SK-N-SH (cell line): ENCODE measurements around the gene RANGAP1. TPM values are rescaled to one million over a fixed set of nuclear protein-coding genes. Genes with fewer than 3 reads are reported as not detected.

ENCODE experiments used
- CTCF ChIA-PET: fragments of 300-600, 350-600 bp; formaldehyde crosslinking; extraction: SDS; loops from one replicate; lab custom pipeline; 2021; lab: Yijun Ruan, JAX
- POLR2A ChIA-PET: fragments of 350-600 bp; sonication (Branson Sonifier 250); formaldehyde crosslinking; extraction: SDS; loops from one replicate; lab custom pipeline; 2020; ENCODE audit warnings: antibody characterized with exemption, inconsistent platforms; lab: Yijun Ruan, JAX
- DNase-seq: peaks from one replicate; pipeline ENCODE4 v3.0.0; 2012
- H2AFZ ChIP-seq: fragments of 200-600 bp; sonication (generic); 2 replicates; pipeline ENCODE4 v1.8.1; 2016; ENCODE audit warnings: antibody characterized with exemption, mild to moderate bottlenecking, low read depth
- H3F3A ChIP-seq: fragments of 200-600 bp; sonication (generic); replicated peaks from 2 replicates; pipeline ENCODE3; 2016; ENCODE audit warnings: antibody characterized with exemption, mild to moderate bottlenecking; ENCODE audit not compliant: insufficient read depth
- H3K27ac ChIP-seq, 2 experiments: fragments of 200-500 bp in 1 of 2; fragments of 200-600 bp in 1 of 2; sonication (Bioruptor generic) in 1 of 2; sonication (generic), shearing (Covaris generic) in 1 of 2; 2 replicates each; pipeline versions ENCODE4 v1.5.1 to v1.6.1; 2014 to 2016; ENCODE audit warnings: low read depth in 2 of 2, inconsistent platforms in 1 of 2, low read length in 1 of 2, mild to moderate bottlenecking in 1 of 2, mixed read lengths in 1 of 2
- H3K27me3 ChIP-seq: fragments of 200-600 bp; sonication (generic), shearing (Covaris generic); 2 replicates; pipeline ENCODE4 v1.6.1; 2016; ENCODE audit warnings: mixed run types; ENCODE audit not compliant: insufficient read depth
- H3K36me3 ChIP-seq, 2 experiments: fragments of 200-500 bp in 1 of 2; fragments of 200-600 bp in 1 of 2; sonication (Bioruptor generic) in 1 of 2; sonication (generic) in 1 of 2; replicated peaks in 1 of 2; 2 replicates each; pipeline versions ENCODE3 to v1.5.1; 2014 to 2016; ENCODE audit warnings: low read length in 1 of 2, mild to moderate bottlenecking in 1 of 2; ENCODE audit not compliant: insufficient read depth in 2 of 2, control insufficient read depth in 1 of 2
- H3K4me1 ChIP-seq, 2 experiments: fragments of 200-500 bp in 1 of 2; fragments of 200-600 bp in 1 of 2; sonication (Bioruptor generic) in 1 of 2; sonication (generic), shearing (Covaris generic) in 1 of 2; 2 replicates each; pipeline versions ENCODE4 v1.5.1 to v1.6.1; 2014 to 2016; ENCODE audit warnings: low read depth in 1 of 2, low read length in 1 of 2, mixed run types in 1 of 2; ENCODE audit not compliant: insufficient read depth in 2 of 2, control insufficient read depth in 1 of 2
- H3K4me2 ChIP-seq: fragments of 200-600 bp; sonication (generic), shearing (Covaris generic); 2 replicates; pipeline ENCODE4 v1.6.1; 2017; ENCODE audit warnings: mixed run types
- H3K4me3 ChIP-seq, 2 experiments: fragments of 200-500 bp in 1 of 2; fragments of 200-600 bp in 1 of 2; sonication (Bioruptor generic) in 1 of 2; sonication (generic), shearing (Covaris generic) in 1 of 2; 2 replicates each; pipeline versions ENCODE4 v1.5.1 to v1.8.1; 2014 to 2016; ENCODE audit warnings: low read depth in 2 of 2, inconsistent platforms in 1 of 2, low read length in 1 of 2, mild to moderate bottlenecking in 1 of 2, mixed read lengths in 1 of 2, moderate library complexity in 1 of 2
- H3K79me2 ChIP-seq: fragments of 200-600 bp; sonication (generic); 2 replicates; pipeline ENCODE4 v1.8.1; 2017; ENCODE audit warnings: mild to moderate bottlenecking; ENCODE audit not compliant: insufficient read depth
- H3K9ac ChIP-seq: fragments of 200-600 bp; sonication (generic); 2 replicates; pipeline ENCODE4 v1.6.1; 2017; ENCODE audit warnings: mixed run types
- H3K9me2 ChIP-seq: fragments of 200-600 bp; sonication (generic); 2 replicates; pipeline ENCODE4 v1.6.1; 2017; ENCODE audit warnings: mixed run types
- H3K9me3 ChIP-seq: fragments of 200-600 bp; sonication (generic); 2 replicates; pipeline ENCODE4 v1.6.1; 2017; ENCODE audit warnings: mixed run types, mild to moderate bottlenecking, moderate library complexity
- H4K20me1 ChIP-seq: fragments of 200-600 bp; sonication (generic); 2 replicates; pipeline ENCODE4 v1.6.1; 2017; ENCODE audit warnings: mild to moderate bottlenecking, mixed run types; ENCODE audit not compliant: insufficient read depth
- CHD2 ChIP-seq: fragments of 150-350 bp; IDR thresholded peaks from 2 replicates; pipeline ENCODE4 v1.6.1; 2018; ENCODE audit warnings: low read length; ENCODE audit not compliant: partially characterized antibody
- EZH2phosphoT487 ChIP-seq: fragments of 200-600 bp; sonication (generic); IDR thresholded peaks from 2 replicates; pipeline ENCODE4 v1.6.1; 2017; ENCODE audit warnings: low read depth, mixed run types, mild to moderate bottlenecking, antibody characterized with exemption, moderate library complexity, borderline replicate concordance
- FOSL2 ChIP-seq: IDR thresholded peaks from 2 replicates; pipeline ENCODE4 v1.4.0; 2012; ENCODE audit warnings: low read depth, mild to moderate bottlenecking, moderate library complexity, borderline replicate concordance
- FOXM1 ChIP-seq: IDR thresholded peaks from 2 replicates; pipeline ENCODE4 v1.4.0; 2012; ENCODE audit warnings: low read depth, mild to moderate bottlenecking
- JUND ChIP-seq: IDR thresholded peaks from 2 replicates; pipeline ENCODE4 v1.4.0; 2012
- MXI1 ChIP-seq: IDR thresholded peaks from 2 replicates; pipeline ENCODE4 v1.6.1; 2012; ENCODE audit warnings: mild to moderate bottlenecking, low read depth, low read length, improper control_type of control experiment
- NFIC ChIP-seq: IDR thresholded peaks from 2 replicates; pipeline ENCODE4 v1.4.0; 2012; ENCODE audit warnings: borderline replicate concordance
- POLR2AphosphoS5 ChIP-seq: IDR thresholded peaks from 2 replicates; pipeline ENCODE4 v1.6.1; 2012; ENCODE audit warnings: low read depth, low read length
- RXRA ChIP-seq: IDR thresholded peaks from 2 replicates; pipeline ENCODE4 v1.4.0; 2012; ENCODE audit warnings: low read depth, mild to moderate bottlenecking, borderline replicate concordance
- TCF12 ChIP-seq: IDR thresholded peaks from 2 replicates; pipeline ENCODE4 v1.4.0; 2012
- TEAD4 ChIP-seq: IDR thresholded peaks from 2 replicates; pipeline ENCODE4 v1.4.0; 2012; ENCODE audit warnings: mild to moderate bottlenecking, borderline replicate concordance; ENCODE audit not compliant: insufficient read depth
- WGBS: methylation state at CpG from one replicate; pipeline ENCODE4 v1.1.6; 2017; ENCODE audit warnings: low lambda C conversion rate; 5-methylcytosine and 5-hydroxymethylcytosine counted together
- polyA plus RNA-seq, 3 experiments: library from polyadenylated mRNA; depleted of rRNA; stranded (reverse); fragments of >200 nt; gene quantifications; 2 replicates each; pipeline ENCODE4 v1.2.3, GENCODE V29; 2012
- TF ChIP-seq, protein P1 (sequence below): fragments of 150-350 bp; IDR thresholded peaks from 2 replicates; pipeline ENCODE4 v1.6.1; 2017; ENCODE audit warnings: antibody characterized with exemption, low read length, low read depth, borderline replicate concordance
- TF ChIP-seq, protein P2 (sequence below): IDR thresholded peaks from 2 replicates; pipeline ENCODE4; 2012
- TF ChIP-seq, protein P3 (sequence below): fragments of 150-350 bp; IDR thresholded peaks from 2 replicates; pipeline ENCODE4 v1.6.1; 2016; ENCODE audit warnings: mild to moderate bottlenecking, low read depth, low read length
- TF ChIP-seq, protein P4 (sequence below): IDR thresholded peaks from 2 replicates; pipeline ENCODE4 v1.4.0; 2012; ENCODE audit warnings: low read depth
- TF ChIP-seq, protein P5 (sequence below): IDR thresholded peaks from 2 replicates; pipeline ENCODE4 v1.6.1; 2012; ENCODE audit warnings: mild to moderate bottlenecking, low read depth, low read length, moderate library complexity
- TF ChIP-seq, protein P6 (sequence below): IDR thresholded peaks from 2 replicates; pipeline ENCODE4 v1.4.0; 2012; ENCODE audit warnings: low read depth, borderline replicate concordance

RANGAP1 gene
- polyA plus RNA-seq, 1 of the 3 experiments (the other 2 are of a cell fraction): 67.1 TPM

DNA sequence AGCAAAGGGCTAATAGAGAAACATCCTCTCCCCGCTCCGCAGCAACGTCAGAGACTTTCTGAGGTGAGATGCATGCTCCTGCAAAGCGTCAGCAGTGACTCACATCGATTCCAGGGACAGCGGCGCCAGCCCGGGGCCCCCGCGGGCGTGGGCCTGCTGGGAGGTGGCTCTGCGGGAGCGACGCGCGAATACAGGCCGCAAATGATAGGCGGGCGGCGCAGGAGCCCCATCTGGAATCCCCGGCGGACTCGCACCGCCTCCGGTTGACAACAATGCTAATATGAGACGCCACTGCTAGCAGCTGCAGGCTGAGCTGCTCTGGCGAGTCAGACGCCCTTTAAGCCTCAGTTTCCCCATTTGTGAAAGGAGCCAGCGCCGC lies 557 bp downstream of the RANGAP1 start:
- Histone ChIP-seq H3K4me3 (peak overlapping the region; percentile 63 to 70), H3K4me2 (peak overlapping the region; percentile 76), H3K9me3 (no peaks in the 10 kb centered on the region), H3K27ac (peak overlapping the region; percentile 58 to 75), H3F3A (peaks cover 13% of the 10 kb centered on the region), H3K36me3 (peaks cover 3 to 6% of the 10 kb centered on the region in 2 experiments), H3K9me2 (no peaks in the 10 kb centered on the region), H3K9ac (peak overlapping the region; percentile 85), H2AFZ (no peak overlapping the region), H3K79me2 (peaks cover 52% of the 10 kb centered on the region), H3K27me3 (no peaks in the 10 kb centered on the region), H3K4me1 (peaks cover 4 to 5% of the 10 kb centered on the region in 2 experiments; a peak in 2 of 4 replicates), H4K20me1 (no peaks in the 10 kb centered on the region)
- TF ChIP-seq, protein P1, sequence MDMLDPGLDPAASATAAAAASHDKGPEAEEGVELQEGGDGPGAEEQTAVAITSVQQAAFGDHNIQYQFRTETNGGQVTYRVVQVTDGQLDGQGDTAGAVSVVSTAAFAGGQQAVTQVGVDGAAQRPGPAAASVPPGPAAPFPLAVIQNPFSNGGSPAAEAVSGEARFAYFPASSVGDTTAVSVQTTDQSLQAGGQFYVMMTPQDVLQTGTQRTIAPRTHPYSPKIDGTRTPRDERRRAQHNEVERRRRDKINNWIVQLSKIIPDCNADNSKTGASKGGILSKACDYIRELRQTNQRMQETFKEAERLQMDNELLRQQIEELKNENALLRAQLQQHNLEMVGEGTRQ: no peak
- TF ChIP-seq MXI1 (no peak), TCF12 (peak; percentile 34; the same call in 1 of the 2 replicates), CHD2 (no peak), EZH2phosphoT487 (no peak), POLR2AphosphoS5 (peak; percentile 22; the same call in 1 of the 2 replicates), NFIC (no peak), TEAD4 (no peak), JUND (peak; percentile 50), FOSL2 (peak; percentile 67; the same call in 1 of the 2 replicates), FOXM1 (0 out of 2 replicates have a peak, but pooled peaks have one; percentile 3)
- TF ChIP-seq, protein P2, sequence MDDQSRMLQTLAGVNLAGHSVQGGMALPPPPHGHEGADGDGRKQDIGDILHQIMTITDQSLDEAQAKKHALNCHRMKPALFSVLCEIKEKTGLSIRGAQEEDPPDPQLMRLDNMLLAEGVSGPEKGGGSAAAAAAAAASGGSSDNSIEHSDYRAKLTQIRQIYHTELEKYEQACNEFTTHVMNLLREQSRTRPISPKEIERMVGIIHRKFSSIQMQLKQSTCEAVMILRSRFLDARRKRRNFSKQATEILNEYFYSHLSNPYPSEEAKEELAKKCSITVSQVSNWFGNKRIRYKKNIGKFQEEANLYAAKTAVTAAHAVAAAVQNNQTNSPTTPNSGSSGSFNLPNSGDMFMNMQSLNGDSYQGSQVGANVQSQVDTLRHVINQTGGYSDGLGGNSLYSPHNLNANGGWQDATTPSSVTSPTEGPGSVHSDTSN: peak; percentile 16; the same call in 1 of the 2 replicates
- TF ChIP-seq, protein P3, sequence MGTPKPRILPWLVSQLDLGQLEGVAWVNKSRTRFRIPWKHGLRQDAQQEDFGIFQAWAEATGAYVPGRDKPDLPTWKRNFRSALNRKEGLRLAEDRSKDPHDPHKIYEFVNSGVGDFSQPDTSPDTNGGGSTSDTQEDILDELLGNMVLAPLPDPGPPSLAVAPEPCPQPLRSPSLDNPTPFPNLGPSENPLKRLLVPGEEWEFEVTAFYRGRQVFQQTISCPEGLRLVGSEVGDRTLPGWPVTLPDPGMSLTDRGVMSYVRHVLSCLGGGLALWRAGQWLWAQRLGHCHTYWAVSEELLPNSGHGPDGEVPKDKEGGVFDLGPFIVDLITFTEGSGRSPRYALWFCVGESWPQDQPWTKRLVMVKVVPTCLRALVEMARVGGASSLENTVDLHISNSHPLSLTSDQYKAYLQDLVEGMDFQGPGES: no peak
- TF ChIP-seq, protein P4, sequence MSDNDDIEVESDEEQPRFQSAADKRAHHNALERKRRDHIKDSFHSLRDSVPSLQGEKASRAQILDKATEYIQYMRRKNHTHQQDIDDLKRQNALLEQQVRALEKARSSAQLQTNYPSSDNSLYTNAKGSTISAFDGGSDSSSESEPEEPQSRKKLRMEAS: 0 out of 2 replicates have a peak, but pooled peaks have one; percentile 36
- DNase-seq: peak; percentile 64
- ChIA-PET CTCF (no interaction called here), POLR2A (interaction anchor here (1.3 kb wide), 1 partner anchor 161 kb away, joined by 4 read pairs; the partner anchor contains the start of gene TOB2)
- no CpG with 5 or more reads among the region's 30 CpGs for WGBS

DNA sequence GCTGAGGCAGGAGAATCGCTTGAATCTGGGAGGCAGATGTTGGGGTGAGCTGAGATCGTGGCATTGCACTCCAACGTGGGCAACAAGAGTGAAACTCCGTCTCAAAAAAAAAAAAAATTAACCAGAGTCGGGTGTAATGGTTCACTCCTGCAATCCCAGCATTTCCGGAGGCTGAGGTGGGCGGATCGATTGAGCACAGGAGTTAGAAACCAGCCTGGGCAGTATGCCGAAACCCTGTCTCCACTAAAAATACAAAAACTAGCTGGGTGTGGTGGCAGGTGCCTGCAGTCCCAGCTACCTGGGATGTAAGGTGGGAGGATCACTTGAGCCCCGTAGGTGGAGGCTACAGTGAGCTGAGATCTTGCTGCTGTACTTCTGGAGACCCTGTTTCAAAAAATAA lies 1.5 kb downstream of the RANGAP1 start:
- 80% methylated on average over 9 of the region's 10 CpGs for WGBS
- ChIA-PET CTCF (interaction anchor here (0.7 kb wide), 1 partner anchor 32 kb away, joined by 3 read pairs; no protein-coding TSS in a partner anchor), POLR2A (no interaction called here)
- Histone ChIP-seq H3K9me2 (no peaks in the 10 kb centered on the region), H3F3A (peaks cover 9% of the 10 kb centered on the region), H3K4me2 (peak overlapping the region; percentile 76), H3K4me1 (peaks cover 4 to 5% of the 10 kb centered on the region in 2 experiments; a peak in 2 of 4 replicates), H3K27me3 (no peaks in the 10 kb centered on the region), H3K79me2 (peaks cover 60% of the 10 kb centered on the region), H3K27ac (peak overlapping the region in 1 of 2 experiments; percentile 75; a peak in 1 of 4 replicates), H4K20me1 (no peaks in the 10 kb centered on the region), H2AFZ (no peak overlapping the region), H3K36me3 (peaks cover 3 to 10% of the 10 kb centered on the region in 2 experiments), H3K4me3 (peak overlapping the region; percentile 63 to 70; a peak in 2 of 4 replicates), H3K9ac (0 out of 2 replicates have a peak overlapping the region, but pooled peaks have one; percentile 85), H3K9me3 (no peaks in the 10 kb centered on the region)
- no peak for DNase-seq
- TF ChIP-seq, protein P5, sequence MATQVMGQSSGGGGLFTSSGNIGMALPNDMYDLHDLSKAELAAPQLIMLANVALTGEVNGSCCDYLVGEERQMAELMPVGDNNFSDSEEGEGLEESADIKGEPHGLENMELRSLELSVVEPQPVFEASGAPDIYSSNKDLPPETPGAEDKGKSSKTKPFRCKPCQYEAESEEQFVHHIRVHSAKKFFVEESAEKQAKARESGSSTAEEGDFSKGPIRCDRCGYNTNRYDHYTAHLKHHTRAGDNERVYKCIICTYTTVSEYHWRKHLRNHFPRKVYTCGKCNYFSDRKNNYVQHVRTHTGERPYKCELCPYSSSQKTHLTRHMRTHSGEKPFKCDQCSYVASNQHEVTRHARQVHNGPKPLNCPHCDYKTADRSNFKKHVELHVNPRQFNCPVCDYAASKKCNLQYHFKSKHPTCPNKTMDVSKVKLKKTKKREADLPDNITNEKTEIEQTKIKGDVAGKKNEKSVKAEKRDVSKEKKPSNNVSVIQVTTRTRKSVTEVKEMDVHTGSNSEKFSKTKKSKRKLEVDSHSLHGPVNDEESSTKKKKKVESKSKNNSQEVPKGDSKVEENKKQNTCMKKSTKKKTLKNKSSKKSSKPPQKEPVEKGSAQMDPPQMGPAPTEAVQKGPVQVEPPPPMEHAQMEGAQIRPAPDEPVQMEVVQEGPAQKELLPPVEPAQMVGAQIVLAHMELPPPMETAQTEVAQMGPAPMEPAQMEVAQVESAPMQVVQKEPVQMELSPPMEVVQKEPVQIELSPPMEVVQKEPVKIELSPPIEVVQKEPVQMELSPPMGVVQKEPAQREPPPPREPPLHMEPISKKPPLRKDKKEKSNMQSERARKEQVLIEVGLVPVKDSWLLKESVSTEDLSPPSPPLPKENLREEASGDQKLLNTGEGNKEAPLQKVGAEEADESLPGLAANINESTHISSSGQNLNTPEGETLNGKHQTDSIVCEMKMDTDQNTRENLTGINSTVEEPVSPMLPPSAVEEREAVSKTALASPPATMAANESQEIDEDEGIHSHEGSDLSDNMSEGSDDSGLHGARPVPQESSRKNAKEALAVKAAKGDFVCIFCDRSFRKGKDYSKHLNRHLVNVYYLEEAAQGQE: no peak
- TF ChIP-seq RXRA: no peak
- TF ChIP-seq, protein P6, sequence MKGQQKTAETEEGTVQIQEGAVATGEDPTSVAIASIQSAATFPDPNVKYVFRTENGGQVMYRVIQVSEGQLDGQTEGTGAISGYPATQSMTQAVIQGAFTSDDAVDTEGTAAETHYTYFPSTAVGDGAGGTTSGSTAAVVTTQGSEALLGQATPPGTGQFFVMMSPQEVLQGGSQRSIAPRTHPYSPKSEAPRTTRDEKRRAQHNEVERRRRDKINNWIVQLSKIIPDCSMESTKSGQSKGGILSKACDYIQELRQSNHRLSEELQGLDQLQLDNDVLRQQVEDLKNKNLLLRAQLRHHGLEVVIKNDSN: no peak
- TF ChIP-seq TCF12: no peak
- TF ChIP-seq, protein P4: no peak
